AG04450 (cell line): ENCODE measurements around the gene FAM3D. TPM values are rescaled to one million over a fixed set of nuclear protein-coding genes. Genes with fewer than 3 reads are reported as not detected.

ENCODE experiments used
- CTCF ChIA-PET: fragments of 300-600, 350-600 bp; formaldehyde crosslinking; extraction: SDS; loops from one replicate; lab custom pipeline; 2022; ENCODE audit warnings: antibody characterized with exemption, inconsistent platforms; lab: Charles Lee
- POLR2A ChIA-PET: fragments of 350-600 bp; formaldehyde crosslinking; extraction: SDS; loops from one replicate; lab custom pipeline; 2021; ENCODE audit warnings: antibody characterized with exemption, inconsistent platforms; lab: Yijun Ruan, JAX
- DNase-seq: peaks from one replicate; pipeline ENCODE4 v3.0.0-alpha.2; 2011; ENCODE audit warnings: low read depth, low spot score
- H3K27ac ChIP-seq: one replicate; pipeline ENCODE4 v1.5.1; 2012; ENCODE audit warnings: low read depth, low read length, control low read depth
- H3K27me3 ChIP-seq: one replicate; pipeline ENCODE4 v1.6.0; 2012; ENCODE audit warnings: low read length; ENCODE audit not compliant: control insufficient read depth, insufficient read depth
- H3K4me3 ChIP-seq: 2 replicates; pipeline ENCODE4 v1.5.1; 2011; ENCODE audit warnings: mild to moderate bottlenecking, low read depth, low read length, control low read depth
- H3K9me3 ChIP-seq: 2 replicates; pipeline ENCODE4 v1.5.1; 2012; ENCODE audit warnings: low read length; ENCODE audit not compliant: control insufficient read depth, insufficient read depth
- polyA plus RNA-seq: library from polyadenylated mRNA; depleted of rRNA; stranded (reverse); fragments of >200 nt; gene quantifications from 2 replicates; pipeline ENCODE4 v1.2.3, GENCODE V29; 2011
- TF ChIP-seq, protein P1 (sequence below): IDR thresholded peaks from 2 replicates; pipeline ENCODE4 v1.5.1; 2011; ENCODE audit warnings: low read depth, low read length, control low read depth, inconsistent platforms

The FAM3D gene
- polyA plus RNA-seq, 1 experiment, result not detected

DNA sequence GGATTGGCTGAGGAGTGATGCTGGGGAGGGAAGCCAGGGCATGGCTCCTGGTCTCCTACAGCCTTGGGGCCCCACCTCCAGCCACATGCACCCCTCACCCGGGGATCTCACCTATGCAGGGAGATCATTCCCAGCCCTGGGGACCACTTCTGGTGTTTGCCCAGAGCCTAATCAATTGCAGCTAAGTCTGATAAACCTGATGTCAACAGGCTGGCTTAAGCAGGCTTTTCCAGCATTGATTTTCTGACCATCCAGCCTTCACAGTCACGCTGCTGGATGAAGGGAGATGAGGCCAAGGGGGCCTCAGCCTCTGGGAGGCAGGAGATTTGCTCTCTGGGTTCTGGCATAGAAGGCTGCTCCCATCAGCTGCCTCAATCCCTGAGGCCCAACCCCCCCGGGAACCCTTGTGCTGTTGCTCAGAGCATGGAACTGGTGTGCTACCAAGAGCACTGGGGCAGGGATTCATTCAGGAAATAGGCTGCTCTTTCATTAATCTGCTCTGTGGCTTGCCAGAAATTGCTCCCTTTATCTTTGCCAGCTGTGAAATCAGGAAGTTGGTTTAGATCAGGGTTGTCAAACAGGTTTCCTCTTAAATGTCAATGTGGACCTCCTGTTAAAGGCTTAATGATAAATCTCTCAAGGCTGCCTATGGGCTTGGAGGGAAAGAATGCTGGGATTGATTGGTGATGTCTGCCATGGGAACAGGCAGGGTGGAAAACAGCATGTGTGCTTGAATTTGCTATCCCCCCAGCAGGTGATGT is 19.0 kb downstream of the FAM3D start:
- ChIA-PET POLR2A (no interaction called here), CTCF (interaction anchor here (0.8 kb wide), 1 partner anchor 406 kb away, joined by 3 read pairs; no protein-coding TSS in a partner anchor)

DNA sequence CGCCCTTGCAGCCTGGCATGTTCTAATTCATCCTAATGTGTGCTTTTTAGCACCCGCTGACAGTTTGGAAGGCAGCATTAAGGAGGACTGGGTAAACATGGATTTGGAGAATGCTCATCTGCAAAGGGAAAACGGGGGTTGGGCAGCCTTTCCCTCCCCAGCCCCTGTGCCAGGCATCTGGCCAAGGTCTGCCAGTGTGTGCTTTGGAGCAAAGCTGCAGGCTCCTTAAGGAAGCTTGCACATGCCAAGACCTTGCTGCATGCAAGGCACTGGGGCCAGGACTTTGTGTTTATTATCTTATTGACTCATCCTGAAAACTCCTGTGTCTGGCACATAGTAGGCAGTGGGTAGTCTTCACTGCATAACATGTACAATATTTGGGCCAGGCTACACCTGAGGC is 20.1 kb downstream of the FAM3D start:
- TF ChIP-seq, protein P1, sequence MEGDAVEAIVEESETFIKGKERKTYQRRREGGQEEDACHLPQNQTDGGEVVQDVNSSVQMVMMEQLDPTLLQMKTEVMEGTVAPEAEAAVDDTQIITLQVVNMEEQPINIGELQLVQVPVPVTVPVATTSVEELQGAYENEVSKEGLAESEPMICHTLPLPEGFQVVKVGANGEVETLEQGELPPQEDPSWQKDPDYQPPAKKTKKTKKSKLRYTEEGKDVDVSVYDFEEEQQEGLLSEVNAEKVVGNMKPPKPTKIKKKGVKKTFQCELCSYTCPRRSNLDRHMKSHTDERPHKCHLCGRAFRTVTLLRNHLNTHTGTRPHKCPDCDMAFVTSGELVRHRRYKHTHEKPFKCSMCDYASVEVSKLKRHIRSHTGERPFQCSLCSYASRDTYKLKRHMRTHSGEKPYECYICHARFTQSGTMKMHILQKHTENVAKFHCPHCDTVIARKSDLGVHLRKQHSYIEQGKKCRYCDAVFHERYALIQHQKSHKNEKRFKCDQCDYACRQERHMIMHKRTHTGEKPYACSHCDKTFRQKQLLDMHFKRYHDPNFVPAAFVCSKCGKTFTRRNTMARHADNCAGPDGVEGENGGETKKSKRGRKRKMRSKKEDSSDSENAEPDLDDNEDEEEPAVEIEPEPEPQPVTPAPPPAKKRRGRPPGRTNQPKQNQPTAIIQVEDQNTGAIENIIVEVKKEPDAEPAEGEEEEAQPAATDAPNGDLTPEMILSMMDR, result no peak
- POLR2A ChIA-PET, result no interaction called here
- no peak for DNase-seq
- peaks cover 6% of the 10 kb centered on the region; the same call in 1 of the 2 replicates for H3K9me3 ChIP-seq
- H3K27ac ChIP-seq, result no peak overlapping the region
- CTCF ChIA-PET, result interaction anchor here (0.8 kb wide), 1 partner anchor 407 kb away, joined by 3 read pairs; no protein-coding TSS in a partner anchor
- H3K27me3 ChIP-seq, result peaks cover 2% of the 10 kb centered on the region
- no peak overlapping the region for H3K4me3 ChIP-seq

More for the DNA sequence above, 19.0 kb downstream of the FAM3D start:
- TF ChIP-seq, protein P1, result no peak
- Histone ChIP-seq H3K27me3 (peaks cover 2% of the 10 kb centered on the region), H3K9me3 (peaks cover 6% of the 10 kb centered on the region; the same call in 1 of the 2 replicates), H3K27ac (no peak overlapping the region), H3K4me3 (no peak overlapping the region)
- no peak for DNase-seq

DNA sequence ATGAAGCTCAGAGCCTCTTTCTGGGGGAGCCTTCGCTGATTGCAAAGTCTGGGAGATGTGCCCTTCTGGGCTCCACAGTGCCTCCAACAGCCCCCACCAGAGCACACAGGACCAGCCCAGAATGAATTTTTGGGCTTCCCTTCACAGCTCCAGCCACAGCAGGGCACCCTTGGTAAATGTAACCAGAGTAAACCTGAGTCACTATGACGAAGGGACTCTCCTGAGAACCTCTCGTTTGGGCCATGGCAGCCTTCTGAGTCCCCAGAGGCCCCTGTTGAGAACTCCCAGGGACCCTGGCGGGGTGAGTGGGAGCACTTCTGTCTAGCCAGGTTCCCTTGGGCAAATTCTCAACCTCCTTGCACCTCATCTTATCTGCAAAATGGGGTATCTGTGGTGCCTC is 20.8 kb downstream of the FAM3D start:
- TF ChIP-seq, protein P1, result no peak
- Histone ChIP-seq H3K4me3 (no peak overlapping the region), H3K27ac (no peak overlapping the region), H3K27me3 (peaks cover 2% of the 10 kb centered on the region), H3K9me3 (peaks cover 6% of the 10 kb centered on the region; the same call in 1 of the 2 replicates)
- CTCF ChIA-PET, result interaction anchor here (3.0 kb wide), 1 partner anchor 15 kb away, joined by 10 read pairs; no protein-coding TSS in a partner anchor
- POLR2A ChIA-PET, result no interaction called here
- DNase-seq, result no peak

DNA sequence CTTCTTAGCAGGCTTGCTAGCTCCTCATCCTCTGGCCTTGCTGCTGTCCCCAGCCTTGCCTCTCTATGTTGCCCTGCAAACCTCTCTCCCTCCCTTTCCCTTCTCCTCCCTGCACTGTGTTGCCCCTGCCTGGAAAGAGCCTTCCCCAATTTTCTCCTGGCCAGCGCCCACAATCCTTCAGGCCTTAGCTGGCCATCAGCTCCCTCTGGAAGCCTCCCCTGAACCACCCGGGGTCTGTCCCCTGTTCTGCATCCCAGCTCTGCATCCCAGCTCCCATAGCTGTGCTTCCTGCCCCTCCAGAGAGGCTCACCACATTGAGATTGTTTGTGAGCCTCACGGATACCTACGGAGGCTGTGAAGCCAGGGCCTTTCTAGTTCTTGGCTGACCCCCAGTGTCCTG is 23.7 kb downstream of the FAM3D start:
- peaks cover 6% of the 10 kb centered on the region; the same call in 1 of the 2 replicates for H3K9me3 ChIP-seq
- no peak overlapping the region for H3K27ac ChIP-seq
- ChIA-PET POLR2A (no interaction called here), CTCF (interaction anchor here (1.3 to 5.6 kb wide), 3 partner anchors 13 to 411 kb away, joined by 3 to 51 read pairs (median 10); no protein-coding TSS in a partner anchor)
- TF ChIP-seq, protein P1, result no peak
- H3K27me3 ChIP-seq, result peaks cover 2% of the 10 kb centered on the region
- H3K4me3 ChIP-seq, result no peak overlapping the region
- DNase-seq, result no peak
